ENCODE measurements around the gene MBNL2.

Gene MBNL2

DNA sequence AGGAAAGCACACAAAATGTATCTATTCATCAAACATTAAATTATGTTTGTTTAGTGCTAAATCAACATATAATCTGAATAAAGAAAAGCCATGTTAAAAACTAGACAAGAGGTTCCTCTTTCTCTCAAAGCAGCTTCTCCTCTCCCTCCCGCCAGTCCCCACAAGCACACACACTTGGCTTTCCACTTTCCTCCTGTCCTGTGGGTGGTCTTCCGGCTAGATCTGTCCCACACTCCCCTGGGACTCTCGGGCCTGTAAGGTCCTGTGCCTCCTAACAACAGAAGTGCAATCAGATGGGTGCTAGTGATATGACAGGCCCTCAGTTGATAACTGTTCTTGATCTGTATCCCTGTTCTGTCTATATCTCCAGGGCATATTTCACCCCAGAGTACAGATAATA is 166.2 kb downstream of the MBNL2 start:
- DNase-seq, result no peak

GRCh38 chr13:97390941-97391600 is 168.9 kb downstream of the MBNL2 start:
- DNase-seq, result no peak

DNA sequence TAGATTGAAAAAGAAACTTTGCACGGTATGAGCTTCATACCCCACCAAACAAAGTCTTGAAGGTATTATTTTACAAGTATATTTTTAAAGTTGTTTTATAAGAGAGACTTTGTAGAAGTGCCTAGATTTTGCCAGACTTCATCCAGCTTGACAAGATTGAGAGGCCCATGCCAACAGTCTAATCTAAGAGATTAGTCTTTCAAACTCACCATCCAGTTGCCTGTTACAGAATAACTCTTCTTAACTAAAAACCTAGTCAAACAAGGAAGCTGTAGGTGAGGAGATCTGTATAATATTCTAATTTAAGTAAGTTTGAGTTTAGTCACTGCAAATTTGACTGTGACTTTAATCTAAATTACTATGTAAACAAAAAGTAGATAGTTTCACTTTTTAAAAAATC is 169.9 kb downstream of the MBNL2 start:
- DNase-seq, result no peak

DNA sequence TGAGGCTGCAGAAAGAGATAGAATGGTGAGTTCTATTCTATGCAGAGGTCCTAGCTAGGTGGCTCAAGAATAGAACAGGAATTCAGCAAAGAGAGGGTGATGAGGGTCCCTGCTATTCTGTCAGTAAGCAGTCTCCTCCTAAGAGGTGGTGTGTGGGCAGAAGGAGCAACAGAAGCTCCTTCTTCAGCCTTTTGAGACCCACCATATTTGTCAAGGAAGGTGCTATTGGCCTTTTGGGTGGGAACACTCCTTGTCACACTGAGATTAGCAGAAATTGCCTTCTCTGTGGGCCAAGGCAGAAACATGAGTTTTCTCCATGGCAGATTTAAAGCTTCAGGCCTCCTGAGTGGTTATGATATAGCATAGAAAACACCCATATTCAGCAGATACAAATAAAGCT is 172.4 kb downstream of the MBNL2 start:
- DNase-seq, result no peak

DNA sequence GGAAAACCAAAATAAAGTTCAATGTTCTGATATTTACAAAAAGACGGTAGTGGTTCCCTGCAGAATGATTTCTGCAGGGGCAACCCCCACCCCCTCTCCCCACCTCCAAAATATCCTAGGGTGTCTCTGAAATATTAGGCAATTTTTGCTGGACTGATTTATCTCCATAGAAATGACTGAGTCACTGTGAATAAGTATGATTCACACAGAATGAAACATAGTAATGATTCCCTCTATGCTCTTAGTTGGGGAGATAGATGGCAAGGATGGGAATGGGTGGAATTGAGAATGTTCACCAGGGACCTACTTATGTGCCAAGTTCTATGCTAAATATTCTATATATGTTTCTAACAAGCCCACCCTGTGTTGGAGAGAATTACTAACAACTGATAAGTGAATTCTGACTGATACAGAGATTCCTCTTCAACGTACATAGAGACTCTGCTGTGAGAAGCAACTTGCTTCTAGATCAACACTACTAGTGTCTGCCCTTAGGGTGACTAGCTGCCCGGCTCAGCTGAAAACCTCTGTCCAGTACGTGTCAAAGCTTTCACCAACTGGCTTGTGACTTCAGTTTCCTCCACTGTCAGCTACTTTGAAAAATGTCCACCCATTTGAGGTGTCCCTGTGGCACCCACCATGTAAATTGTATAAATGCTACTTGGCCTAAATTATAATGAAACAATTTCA is 173.5 kb downstream of the MBNL2 start:
- peak; percentile 79 for DNase-seq

DNA sequence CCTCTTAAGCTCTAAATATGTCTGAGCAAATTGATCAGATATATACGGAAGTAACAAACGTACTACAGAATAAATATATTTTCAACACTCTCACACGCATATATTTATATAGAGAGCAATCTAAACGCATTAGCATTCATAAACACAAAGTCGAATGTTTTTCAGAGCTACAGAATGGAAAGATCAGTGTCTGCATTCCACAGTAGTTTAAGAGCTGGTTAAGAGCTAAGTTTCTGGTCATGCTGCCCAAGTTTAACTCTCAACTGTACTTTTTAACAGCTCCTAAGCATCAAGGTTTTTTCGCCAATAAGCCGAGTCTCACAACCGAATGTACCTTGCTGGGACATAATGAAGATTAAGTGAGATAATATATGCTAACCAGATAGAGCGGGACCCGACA is 175.1 kb downstream of the MBNL2 start:
- no peak for DNase-seq

GRCh38 chr13:97401421-97401820 is 179.3 kb downstream of the MBNL2 start:
- DNase-seq, result no peak

DNA sequence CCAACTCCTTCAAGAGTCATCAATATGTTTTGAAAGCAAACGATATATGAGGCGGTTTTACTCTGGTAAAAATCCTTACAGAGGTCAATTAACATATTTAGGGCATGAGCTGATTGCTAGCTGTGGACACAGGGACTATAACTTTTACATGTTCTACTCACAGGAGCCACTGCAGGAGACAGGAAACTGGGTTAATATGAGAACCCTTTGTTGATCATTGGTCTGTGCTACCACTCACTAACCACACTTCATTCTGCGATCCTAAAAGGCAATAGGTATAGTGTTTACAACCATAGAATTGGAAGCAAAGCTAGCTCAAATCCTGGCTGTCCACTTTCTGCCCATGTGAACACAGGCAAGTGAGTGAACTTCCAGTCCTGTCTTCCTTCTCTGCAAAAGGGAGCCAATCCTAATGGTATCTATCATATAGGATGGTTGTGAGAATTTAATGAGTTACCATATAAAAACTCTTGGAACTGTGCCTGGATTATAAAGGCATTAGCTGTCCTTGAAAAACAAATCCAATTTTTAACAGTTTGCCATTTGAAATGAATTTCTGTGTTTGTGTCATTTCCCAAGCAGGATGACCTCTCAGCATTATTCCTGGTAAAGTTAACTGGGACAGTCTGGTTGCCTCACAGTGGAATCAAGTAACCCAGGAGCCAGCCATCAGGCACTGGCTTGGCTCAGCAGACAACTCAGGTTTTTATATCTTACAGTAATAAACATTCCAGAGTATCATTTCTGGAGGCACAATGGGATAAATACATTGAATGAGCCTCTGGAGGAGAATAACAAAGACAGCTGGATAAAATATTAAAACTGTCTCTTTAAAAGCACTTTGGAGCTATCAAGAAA is 182.0 kb downstream of the MBNL2 start:
- DNase-seq, result peak; percentile 28

DNA sequence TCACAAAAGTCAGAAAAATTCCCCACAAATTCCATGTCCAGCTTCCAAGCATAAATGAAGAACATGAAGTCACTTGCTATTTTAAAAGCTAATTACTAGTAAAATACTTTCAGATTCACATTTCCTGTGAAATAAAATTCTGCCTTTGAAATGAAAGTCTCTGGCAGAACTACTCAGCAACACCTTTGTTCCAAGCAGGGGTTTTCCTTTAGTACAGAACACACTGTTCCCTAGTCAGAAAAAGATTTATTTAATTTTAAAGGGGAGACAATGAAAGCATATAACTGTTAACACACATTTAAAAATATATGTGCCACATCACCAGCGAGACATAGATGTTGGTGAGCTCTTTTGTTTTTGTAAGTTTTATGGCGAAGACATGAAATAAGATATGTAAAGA is 185.4 kb downstream of the MBNL2 start:
- no peak for DNase-seq

DNA sequence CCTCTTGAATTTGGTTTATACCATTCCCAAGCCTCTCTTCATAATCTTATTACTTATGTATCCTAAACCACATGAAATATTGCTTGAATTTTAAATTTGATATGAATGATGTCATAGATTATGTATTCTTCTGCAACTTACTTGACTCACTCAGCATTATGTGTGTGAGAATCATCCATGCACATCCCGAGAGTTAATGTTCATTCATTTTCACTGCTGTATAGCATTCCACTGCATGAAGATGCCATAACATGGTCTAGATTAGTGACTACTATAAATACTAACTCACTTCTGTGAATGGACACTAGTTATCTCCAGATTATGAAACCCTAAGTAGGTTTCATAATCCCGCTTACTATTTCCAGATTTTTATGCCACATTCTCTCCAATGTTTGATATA is 186.8 kb downstream of the MBNL2 start:
- no peak for DNase-seq

DNA sequence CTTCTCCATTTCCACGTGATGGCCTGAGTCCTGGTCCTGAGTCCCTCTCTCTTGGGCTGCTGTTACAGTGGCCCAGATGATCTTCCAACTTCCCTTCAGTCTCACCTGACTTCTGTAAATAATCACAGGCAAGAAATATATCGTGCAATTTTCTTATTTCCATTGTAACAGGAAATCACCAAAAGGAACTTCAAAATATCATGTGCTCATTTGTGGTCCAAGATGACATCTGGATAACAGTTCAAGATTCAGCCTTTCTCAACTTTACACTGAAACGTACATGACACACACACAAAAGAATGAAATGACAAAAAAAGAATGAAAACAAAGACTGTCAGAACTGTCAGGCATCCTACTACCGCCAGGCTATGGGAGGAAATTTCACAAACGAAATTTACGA is 189.9 kb downstream of the MBNL2 start:
- DNase-seq, result no peak

GRCh38 chr13:97413694-97414093 is 191.6 kb downstream of the MBNL2 start:
- no peak for DNase-seq

- DNase-seq, result no peak
Observed at GRCh38 chr13:97414392-97414791, 192.3 kb downstream of the MBNL2 start.

GRCh38 chr13:97417698-97418097 is 195.6 kb downstream of the MBNL2 start:
- no peak for DNase-seq

DNA sequence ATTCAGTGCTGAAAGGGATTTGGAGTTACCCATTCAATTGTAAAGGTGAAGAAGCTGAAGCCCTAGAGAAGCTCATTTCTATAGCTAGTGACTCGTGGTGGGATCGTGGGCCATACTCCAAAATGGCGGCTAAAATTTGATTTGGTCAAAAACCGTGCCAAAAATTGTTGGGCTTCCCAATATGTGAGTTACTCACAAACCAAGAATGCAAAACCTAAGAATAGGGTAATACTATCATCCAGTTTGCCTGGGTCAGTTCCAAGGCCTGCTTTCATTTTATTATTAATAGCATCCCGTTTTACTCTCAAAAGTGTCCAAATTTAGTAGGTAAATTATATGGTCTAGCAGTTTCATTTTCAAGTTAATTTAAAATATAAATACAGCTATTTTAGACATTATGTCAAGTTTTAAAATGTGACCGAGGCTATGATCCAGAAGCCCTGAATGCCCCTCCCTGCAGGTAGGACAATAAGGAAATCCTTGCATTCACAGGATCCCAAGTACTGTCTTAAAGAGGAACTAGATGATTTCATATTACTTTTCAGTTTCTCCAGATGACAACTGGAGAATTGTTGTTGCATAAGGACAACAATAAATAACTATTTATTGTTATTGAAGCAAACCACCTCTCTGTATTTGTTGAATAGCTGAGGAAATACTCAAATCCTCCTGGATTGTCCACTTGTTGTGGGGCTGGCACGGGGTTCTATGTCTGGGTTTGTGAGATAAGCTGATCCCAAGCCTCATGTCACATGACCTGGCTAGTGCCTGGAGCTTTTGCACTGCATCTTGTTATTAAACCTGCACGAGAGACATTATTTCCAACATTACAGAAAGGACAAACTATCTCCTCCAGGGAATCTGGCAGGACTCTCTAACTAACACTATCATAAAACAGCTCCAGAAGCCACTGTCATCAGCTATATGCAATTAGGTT is 200.3 kb downstream of the MBNL2 start:
- no peak for DNase-seq

DNA sequence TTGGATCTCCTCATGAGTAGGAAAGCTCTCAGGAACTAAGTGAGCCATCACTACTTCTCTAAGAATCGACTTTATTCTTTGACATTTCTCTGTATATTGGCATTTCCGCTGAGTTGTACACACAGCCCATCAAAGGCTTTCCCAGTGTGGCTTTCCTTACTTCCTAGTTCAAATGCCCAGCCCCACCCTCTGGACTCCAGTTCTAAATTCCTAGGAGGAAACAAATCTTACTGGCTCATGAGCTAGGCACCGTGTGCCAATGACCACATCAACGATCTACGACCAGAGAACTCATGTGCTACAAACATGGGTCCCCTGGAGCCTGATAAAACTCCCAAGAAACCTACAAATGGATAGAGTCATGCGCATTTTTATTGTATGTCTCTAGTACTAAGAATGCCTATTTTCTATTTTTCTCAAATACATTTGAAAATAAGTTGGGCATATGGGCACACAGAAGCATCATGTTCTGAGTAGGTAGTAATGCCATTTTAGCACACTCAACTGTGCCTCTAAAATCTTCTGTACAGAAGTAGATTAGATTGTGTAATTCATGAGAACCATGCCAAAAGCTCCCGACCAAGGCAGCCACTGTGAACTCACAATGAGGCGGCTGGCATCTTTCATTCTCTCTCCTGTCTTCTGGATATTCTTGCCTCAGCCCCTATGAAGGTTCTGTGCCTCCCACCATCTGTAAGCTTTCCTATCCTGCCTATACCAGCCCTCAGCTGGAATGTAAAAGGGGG is 201.3 kb downstream of the MBNL2 start:
- DNase-seq, result no peak

- no peak for DNase-seq
Observed at GRCh38 chr13:97425590-97425989, 203.5 kb downstream of the MBNL2 start.

DNA sequence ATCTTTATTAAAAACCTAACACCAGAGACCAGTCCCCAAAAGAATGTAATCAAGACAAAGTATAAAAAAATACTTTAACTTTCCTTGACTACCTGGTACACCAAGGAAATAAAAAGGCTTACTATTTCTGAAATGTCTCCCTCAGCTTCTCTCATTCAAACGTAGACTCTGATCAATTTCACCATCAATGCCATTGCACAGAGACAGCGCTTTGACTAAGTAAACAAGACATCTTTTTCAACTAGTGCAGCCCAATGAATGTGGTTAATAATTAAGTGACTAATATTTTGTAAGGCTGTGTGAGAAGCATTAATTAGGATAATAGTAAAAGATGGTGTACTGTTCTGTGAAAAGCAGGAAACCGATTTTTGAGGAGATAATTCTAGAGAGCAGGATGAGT is 204.6 kb downstream of the MBNL2 start:
- DNase-seq, result no peak

GRCh38 chr13:97429681-97430081 is 207.5 kb downstream of the MBNL2 start:
- DNase-seq, result peak; percentile 65

DNA sequence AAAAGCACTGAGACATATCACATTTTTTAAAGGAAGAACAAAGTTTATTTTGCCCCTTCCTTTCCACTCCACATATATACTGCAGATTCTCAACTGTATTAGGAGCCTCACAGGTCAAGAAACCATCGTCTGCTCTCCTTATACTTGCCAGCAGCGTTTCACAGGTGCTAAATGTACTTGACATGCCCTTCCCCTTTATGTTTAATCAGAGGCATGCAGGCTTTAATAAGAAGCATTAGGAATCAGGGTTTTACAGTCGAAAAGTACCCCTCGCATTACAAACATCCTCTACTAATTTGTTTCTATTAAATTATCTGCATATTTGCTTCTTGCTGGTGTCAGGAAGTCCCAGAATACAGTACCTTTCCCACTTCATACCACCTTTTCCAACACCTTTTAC is 208.2 kb downstream of the MBNL2 start:
- DNase-seq, result no peak

- no peak for DNase-seq
Observed at GRCh38 chr13:97431171-97431764, 209.1 kb downstream of the MBNL2 start.
